ENCODE measurements around the gene RPTOR.
"Not testable (repeated sequence)": the region's sequence is repeated elsewhere in the genome, so short reads cannot be mapped to it uniquely, and the experiment has no call there.

RPTOR gene

DNA sequence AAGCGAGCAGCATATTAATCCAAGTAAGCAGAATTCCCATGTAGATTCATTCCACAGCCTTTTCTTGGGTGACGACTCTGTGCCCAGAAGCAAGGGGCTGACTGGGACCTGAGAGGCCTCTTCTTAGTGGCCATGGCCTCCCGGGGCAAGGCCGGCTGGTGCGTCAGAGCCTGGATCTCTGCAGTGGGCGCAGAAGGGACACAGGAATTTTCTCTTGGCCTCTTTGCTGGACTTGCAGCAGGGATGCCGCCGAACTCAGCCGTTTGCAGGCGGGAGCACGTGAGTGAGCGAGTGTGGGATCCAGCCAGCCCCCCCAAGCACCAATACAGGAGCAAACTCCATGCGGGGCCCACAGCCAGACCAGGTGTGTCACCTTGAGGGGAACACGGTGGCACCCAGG is 151.8 kb downstream of the RPTOR start:
- no peak for DNase-seq

DNA sequence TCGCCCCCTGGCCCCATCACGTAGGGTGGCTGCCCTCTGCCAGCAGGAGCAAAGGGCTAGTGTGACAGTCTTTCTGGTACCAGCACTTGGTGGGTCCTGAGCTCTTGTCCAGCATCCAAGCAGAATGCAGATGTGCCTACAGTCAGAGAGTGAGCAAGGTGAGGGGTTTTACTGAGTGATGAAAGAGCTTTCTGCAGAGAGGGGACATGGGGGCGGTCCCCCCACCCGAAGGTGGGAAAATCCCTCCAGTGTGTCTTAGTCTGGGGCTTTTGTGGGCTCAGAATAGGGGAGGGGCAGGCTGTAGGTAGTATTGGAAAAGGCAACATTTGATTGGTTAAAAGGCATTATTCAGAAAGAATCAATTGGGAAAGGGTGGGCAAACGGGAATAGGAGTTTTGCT is 152.3 kb downstream of the RPTOR start:
- no peak for DNase-seq

DNA sequence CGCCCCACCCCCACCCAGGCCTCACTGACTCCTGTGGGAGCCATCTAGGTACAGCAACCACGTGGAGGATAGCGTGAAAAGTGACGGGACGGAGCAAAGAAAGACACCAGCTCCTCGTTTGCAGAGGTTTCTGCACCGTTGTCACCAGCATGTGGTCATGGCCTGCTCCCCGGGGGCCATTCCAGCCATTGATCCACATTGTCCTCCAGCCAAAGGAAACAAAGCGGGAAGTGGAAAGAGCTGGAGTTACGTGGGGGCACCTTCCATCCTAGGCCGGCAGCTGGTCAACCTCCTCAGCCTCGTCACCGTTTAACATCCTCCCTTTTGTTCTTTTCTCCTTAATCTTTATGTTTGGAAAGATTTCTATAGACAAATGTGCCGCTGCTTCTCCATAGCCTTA is 153.7 kb downstream of the RPTOR start:
- no peak for DNase-seq

DNA sequence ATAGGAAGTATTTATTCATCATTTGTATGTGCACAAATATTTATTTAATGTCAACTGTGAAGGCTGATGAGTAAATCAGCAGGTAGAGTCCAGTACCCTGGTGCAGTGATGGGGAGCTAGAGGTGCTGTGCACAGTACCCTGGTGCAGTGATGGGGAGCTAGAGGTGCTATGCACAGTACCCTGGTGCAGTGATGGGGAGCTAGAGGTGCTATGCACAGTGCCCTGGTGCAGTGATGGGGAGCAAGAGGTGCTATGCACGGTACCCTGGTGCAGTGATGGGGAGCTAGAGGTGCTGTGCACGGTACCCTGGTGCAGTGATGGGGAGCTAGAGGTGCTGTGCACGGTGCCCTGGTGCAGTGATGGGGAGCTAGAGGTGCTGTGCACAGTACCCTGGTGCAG is 154.6 kb downstream of the RPTOR start:
- not testable (repeated sequence) for DNase-seq

DNA sequence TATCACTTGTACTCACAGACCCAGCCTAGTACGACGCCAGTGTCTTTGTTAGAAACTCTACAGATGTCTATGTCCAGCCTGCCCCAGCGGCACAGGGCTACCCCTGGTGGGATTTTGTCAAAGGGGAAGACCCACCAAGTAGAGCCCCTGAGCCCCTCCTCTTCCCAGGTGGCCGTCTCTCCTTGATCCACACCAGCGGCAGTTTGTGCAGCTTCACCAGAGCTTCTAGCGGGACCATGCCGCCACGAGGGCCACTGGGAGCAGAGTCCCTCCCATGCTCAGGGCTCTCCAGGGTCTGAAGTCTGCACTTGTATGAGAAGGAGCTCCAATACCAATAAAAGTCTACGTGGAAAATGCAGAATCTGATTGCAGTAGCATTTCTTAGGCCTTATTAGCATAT is 157.1 kb downstream of the RPTOR start:
- DNase-seq: no peak

DNA sequence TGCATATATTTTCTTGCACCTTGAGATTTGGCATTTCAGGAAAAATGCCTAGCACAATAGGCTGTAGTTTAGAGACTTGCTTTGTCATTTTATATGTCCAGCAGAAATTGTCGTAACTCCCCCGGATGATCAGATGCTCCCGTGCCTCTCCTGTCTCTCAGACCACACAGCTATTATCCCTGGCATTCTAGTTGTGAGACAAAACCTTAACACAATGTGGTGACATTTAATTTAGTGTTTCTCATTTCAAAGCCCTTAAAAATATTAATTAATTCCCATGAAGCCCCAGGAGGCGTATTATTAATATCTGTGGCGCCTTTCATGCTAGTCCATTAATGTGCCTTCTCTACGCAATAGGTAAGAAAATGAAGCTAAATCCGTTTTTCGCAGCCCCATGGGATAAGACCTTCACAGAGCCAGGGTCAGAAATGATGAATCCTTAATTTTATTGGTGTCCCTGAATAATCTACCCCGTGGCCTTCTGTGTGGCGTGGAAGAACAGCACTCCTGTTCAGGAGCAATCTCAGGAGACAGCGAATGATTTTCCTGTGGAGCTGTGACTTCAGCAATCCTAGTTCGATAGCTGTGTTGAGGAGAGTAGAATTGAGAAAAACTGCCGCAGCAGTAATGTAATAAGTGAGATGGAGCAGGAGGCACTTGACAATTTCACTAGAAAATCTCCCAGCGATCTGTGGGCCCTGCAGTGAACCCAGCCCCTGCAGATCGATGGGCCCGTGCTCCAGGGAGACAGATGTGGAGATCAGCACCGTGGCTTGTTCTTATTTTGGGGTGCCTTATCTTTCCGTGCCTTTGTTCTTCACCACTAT is 157.9 kb downstream of the RPTOR start:
- DNase-seq: no peak

DNA sequence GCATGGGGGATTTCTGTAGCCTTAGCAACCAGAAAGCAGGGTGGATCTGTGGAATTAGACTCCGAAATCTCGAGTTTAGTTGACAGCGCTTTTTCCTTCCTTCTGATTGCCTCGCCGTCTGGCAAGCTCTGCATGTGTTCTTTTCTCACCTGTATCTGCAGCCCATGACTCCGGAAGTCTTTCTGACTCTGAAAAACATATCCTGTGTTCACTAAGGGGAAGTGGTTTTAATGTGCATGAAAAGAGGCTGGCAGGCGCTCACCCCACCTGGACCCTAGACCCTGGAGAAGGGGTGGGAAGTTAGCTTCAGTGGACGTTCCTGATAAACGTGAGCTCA is 158.5 kb downstream of the RPTOR start:
- DNase-seq: no peak

DNA sequence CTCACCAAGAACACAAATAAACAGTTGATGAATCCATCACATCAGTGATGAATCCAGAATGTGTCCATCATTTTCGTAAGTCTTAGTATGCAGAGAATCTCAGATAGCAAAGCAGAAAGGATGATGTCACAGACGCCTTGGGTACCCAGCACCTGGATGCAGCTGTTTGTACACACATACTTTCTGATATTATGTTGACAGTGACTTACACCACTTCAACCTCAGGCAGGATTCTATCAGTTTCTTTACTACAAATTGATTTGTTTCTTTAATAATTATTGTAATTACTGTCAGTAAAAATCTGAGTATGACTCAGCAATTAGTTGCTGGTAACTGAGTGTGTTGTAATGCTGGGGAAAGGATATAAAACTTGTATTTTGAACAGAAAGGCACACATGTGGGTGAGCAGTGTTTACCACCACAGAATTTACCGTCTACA is 159.8 kb downstream of the RPTOR start:
- no peak for DNase-seq

DNA sequence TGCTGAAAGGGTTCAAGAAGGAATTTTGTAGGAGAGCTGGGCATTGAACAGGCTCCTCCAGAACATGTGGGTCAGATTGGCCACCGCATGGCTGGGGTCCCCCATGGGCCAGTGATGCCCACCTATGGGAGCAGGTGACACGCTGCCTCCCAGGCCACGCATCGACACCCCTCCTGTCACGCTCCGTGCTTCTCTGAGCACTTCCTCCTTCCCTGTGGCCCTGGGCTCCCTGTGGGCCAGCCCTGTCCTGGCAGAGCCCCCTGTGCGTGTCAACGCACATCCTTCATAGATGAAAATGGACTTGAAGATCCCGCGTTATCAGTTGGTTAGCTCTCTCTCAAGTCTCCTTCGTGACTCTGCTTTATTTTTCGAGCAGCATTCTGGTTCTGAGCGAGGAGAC is 160.3 kb downstream of the RPTOR start:
- no peak for DNase-seq

DNA sequence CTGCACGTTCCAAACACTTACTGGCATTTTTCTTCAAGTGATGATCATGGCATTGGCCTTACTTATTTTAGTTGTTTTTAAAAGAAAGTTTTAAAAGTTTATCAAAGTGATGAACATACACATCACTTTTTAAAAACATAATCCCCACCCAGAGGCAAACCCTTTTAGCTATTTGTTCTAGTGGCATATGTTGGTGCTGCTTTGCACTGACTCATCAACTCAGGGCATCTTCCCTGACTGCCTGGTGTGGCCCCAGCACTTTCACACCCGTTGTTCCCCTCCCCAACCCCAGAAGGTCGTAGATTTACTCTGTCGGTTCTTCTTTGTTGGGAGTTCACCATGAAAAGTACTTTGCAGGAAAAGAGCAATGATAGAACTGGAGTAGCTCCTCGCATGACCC is 161.3 kb downstream of the RPTOR start:
- no peak for DNase-seq

DNA sequence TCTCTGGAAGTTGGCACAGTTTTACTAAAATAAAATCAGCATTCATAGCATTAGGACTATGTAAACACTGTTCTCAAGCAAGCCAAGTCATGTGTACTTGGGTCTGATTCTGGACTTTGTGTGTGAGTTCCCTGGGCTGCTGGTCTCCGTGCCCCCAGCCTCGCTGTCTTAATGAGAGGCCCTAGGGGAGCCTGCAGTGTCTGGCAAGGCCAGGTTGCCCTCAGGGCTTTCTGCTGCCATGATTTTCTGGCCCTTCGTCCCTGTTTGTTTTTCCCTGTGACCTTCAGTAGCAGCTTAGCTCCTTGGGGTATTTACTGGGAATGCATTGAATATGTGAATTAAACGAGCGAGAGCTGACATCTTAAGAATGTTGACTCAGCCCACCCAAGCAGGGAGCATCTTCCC is 161.8 kb downstream of the RPTOR start:
- no peak for DNase-seq

DNA sequence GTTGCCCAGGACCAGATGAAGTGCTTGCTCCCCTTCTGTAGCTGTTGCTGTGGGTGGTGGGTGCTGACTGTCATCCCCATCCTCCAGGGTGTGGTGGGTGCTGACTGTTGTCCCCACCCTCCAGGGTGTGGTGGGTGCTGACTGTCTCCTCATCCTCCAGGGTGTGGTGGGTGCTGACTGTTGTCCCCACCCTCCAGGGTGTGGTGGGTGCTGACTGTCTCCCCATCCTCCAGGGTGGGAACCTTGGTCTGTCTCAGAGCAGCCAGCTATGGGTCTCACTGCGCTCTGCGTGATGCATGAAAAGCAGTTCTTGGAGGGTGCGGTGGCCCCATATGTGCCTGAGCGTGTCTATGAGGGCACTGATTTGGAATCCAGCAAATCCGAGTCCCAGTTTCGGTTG is 163.8 kb downstream of the RPTOR start:
- DNase-seq: no peak

DNA sequence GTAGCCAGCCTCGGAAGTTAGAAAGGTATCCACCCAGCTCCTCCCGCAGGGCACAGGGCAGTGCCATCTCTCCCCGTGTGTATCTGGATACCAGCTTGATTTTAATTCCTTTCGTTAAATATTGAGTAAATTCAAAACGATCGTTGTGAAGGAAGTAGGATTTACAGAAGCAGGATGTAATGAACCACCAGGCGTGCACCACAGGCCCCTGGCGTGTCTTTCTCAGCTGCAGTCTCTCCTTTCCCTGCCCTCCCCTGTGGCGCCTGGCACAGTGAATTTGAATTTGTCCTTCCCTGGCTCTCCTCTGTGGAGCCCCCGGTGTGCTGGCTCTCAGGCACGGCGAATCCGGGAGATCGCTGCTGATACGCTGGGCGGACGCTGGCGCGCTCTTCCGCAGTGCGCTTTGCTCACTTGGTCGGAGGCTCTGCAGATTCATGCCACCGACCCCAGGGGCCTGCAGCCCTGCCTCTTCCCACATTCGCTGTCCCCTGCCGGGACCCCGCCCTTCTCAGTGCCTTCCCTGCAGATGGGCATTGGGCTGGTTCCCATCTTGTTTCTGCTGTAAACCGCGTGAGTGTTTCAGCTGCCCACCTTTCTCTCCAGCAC is 164.6 kb downstream of the RPTOR start:
- DNase-seq: no peak

DNA sequence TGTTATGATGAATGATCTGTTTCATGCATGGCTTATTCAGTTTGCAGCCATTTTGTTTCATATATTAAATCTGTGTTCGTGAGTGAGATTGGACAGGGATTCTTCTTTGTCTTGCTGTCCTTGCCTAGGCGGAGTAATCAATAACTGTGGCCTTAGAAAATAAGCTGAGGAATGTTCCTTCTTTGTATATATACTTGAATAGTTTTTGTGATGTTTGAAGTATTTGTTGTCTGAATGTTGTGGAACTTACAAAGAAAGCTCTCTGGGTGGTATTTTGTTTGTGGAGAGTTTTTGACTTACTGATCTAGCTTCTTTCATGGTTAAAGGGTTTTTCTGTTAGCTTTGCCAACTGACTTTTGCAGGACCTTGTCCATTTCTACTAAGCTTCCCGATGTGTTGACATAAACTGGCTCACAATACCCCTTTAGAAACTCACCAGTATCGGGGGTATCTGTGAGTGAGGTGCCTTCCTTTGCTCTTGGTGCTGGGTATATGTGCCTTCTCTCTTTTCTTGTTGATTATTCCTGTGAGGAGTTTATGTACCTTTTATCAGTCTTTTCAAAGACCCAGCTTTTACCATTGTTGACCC is 166.2 kb downstream of the RPTOR start:
- DNase-seq: no peak

DNA sequence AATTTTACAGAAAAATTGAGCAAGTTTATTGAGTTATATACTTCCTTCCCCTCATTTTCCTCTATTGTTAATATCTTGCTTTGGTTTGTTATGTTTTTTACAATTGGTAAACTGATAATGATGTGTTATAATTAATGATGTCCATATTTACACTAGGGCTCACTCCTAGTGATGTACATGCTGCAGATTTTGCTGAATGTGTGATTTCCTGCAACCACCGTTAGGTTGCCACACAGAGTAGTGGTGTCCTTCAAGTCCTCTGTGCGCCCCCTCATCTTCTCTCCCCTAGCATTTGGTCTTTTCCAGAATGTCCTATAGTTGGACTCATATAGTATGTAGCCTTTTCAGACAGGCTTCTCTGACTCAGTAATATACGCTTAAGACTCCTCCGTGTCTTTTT is 167.5 kb downstream of the RPTOR start:
- DNase-seq: no peak

DNA sequence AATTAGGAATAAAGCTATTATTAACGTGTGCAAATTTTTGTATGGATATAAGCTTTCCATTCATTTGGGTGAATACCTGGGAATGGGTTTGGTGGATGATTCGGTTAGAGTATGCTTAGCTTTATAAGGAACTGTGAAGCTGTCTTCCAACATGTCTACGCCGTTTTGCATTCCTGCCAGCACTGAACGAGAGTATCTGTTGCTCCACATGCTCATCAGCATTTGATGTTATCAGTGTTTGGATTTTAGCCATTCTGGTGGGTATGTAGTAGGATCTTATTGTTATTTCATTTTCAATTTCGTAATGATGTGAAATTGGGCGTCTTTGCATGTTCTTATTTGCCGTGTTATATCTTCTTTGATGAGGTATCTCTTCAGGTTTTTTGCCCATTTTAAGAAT is 168.0 kb downstream of the RPTOR start:
- no peak for DNase-seq

DNA sequence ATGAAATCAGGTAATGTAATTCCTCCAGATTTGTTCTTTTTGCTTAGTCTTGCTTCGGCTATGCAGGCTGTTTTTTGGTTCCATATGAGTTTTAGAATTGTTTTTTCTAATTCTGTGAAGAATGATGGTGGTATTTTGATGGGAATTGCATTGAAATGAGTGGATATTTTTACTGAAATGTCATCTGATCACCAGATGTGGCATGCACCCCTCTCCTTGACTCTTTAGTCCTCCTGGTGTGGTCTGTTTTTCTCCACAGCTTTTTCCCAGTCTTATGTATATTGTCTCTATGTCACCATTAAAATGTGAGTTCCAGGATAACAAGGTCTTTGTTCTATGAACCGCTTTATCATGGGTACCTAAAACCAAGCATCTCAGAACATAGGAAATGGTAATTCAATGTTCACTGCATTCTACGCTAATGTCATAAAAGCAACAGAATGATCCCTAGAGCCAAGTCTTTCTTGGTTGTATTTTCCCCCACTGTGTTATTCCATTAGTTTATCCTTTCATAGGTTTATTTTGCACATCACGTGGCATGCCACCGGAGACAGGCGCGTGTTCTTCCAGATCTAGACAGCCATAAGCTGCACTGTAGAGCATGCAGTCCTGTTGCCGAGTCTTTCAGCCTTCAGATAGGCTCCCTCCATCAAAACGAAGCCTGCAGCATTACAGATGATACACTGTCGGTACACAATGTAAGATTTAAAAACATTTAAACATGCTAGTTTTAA is 172.5 kb downstream of the RPTOR start:
- no peak for DNase-seq

DNA sequence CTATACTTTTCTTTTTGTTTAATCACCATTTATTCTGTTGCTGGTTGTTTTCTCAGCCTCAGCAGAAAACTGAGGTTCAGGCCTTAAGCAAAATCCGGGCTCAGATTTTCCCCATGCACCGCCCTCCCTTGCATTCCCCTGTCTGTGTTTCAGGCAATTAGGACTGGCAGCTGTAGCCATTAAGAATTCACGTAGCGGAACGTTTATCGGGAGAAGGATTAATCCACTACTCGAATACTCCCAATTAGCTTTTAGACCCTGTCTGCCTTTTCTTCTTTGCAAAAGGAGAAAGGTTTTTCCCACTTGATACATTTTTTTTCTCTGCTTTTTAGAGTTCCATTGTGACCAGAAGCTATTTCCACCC is 173.1 kb downstream of the RPTOR start:
- no peak for DNase-seq

DNA sequence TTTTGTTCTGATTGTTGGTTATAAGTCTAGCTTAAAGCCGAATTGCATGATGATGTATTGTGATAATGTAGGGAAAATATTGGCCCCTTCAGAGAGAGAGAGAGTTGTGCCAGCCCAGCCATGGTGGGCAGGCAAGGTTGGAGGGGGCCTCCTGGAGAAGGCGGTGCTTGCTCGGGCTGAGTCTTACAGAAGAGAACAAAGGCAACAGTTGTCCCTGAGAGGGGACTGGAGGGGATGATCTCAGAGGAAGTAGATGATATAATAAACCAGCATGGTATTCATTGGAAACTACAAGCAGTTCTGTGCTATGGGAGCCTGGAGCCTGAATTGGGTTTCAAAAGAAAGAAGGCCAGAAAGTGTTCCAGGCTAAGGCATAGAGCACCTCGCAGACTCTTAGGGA is 173.8 kb downstream of the RPTOR start:
- DNase-seq: no peak

DNA sequence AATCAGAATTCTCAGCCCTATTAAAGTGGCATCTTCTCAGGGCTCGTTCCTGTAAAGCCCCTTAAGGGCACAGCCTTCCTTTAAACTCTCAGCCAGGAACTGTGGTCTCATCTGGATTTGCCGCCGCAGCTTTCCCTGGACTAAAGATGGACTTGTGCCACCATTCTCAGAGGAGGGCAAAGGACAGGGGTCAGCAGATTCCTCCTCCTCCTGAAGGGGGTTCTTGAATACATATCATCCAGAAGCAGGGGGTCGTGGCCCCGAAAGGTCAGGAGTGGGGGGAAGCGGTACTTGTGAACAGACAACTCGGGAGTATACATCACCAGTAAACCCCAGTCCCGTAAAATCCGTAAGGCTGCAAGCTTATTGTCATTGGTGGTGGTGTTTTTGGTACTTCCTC is 174.8 kb downstream of the RPTOR start:
- no peak for DNase-seq

DNA sequence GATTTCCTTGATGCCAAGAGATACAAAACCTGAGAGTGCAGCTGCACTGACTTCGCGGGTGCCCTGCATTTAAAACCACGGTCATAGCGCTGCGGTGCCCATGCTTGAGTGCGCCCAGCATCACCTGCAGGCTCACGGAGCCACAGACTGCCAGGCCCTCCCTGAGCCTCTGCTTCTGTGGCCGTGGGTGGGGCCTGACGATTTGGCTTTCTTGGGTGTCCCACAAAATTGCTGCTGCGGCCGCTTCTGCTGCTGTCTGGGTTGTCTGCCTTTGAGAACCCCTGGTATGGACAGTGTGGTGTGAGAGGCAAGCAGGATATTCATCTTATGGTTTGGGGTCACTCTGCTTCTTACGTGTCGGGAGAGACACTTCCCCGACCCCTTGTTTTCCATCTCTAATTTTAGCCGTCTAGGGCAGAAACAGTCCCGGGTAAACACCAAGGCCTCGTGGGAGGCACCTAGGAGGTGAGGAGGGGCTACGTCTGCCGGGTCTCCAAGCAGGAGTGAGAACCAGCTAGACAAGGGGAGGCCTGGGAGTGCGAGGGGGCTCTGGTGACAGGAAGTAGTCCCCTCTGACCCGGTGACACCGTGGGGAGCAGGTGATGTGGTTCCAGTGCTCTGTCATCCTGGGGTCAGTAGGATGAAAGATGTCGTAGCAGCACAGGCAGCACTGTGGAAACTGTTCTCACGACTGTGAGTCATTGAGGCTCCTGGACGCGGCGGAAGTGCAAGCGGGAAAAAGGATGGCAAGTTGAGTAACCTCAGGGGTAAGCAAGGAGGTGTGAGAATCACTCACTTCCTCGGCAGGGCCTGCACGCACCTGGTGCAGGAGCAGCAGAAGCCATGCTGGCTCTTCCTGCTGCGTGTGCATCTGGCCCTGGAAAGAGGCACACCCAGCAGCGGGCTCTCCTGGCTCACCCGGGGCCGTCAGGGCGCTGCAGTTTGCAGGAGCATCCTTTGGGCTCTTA is 176.3 kb downstream of the RPTOR start:
- peak; percentile 56 for DNase-seq

DNA sequence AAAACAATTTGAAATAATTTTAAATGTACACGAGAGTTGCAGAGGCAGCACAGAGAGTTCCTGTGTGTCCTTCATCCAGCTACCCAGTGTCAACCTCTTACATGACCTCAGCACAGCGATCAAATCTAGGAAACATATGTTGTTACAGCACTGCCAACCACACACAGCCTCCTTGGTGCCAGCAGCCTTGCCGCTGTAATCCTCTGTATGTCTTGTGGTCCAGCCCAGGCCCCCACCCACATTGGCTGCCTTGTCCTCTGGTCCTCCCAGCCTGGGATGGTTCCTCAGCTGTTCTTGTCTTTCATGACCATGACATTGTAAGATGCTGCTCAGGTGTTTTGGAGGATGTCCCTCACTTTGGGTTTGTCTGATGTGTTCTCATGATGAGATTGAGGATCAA is 178.0 kb downstream of the RPTOR start:
- DNase-seq: no peak

DNA sequence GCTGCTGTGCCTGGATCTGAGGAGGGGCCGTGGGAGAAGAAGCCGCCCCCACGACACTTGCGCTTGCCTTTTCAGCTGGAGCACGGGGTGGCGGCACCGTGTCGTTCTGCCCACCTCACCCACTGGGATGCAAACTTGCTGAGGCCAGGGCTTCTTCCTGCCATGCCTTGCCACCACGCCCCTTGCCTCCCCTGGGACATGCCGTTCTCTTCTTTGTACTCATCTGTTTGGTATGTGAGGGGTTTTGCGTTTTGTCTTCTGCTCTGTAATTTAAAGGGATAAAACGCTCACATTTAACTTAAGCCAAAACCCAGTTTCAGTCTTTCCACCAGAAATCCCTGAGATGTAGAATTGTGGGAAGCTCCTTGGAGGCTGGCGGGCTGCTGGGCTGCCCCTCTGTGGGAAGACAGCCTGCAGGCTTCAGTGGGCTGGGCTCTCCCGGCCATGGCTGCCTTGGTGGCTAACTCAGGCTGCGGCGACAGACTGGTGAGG is 180.2 kb downstream of the RPTOR start:
- no peak for DNase-seq
